NCI-H748 (cell line): ENCODE results near the gene CNN1.
"Not testable (repeated sequence)": the region's sequence is repeated elsewhere in the genome, so short reads cannot be mapped to it uniquely, and the experiment has no call there.

ENCODE experiments used
- DNase-seq: peaks from one replicate; lab custom pipeline; 2025; ENCODE audit not compliant: unreplicated experiment; lab: John Stamatoyannopoulos, UW

CNN1 gene

DNA sequence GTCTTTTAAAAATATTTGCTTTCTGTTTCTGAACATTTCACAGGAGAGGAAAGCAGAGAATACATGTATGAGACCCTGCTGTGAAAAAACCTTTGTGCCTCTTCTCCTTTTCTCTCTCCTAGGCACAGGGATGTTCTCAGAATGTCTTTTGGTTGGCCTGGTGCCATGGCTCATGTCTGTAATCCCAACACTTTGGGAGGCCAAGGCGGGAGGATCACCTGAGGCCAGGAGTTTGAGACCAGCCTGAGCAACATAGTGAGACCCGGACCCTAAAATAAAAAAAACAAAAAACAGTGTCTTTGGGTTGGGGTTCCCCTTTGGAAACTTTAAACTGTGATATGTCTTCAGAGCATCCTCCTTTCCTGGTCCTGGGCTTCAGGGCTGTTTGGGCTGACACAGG lies 60.1 kb downstream of the CNN1 start:
- DNase-seq = no peak

DNA sequence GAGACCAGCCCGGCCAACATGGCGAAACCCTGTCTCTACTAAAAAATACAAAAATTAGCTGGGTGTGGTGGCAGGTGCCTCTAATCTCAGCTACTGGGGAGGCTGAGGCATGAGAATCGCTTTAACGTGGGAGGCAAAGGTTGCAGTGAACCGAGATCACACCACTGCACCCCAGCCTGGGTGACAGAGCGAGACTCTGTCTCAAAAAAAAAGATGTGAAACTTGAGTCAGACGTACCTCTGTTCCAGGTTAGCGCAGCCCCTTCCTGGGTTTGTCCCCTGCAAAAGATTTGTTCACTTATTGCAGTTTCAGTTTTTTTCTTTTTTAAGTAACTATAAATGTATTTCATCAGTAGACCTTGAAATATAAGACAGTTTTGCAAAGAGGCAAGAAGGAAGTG lies 61.1 kb downstream of the CNN1 start:
- DNase-seq = not testable (repeated sequence)
